Neural cell (in vitro differentiated cells): ENCODE results near the gene POLR2C. TPM values are rescaled to one million over a fixed set of nuclear protein-coding genes. Genes with fewer than 3 reads are reported as not detected.

Source experiments
- H2AFZ ChIP-seq: fragments of 200-600, 300-800 bp; sonication (generic), shearing (Covaris generic); 2 replicates; pipeline ENCODE4 v1.6.0; 2014; ENCODE audit warnings: low read depth, mild to moderate bottlenecking, antibody characterized with exemption, low read length, moderate library complexity
- H3F3A ChIP-seq: fragments of 200-600 bp; shearing (Covaris generic); 2 replicates; pipeline ENCODE4 v1.6.1; 2016; ENCODE audit warnings: mild to moderate bottlenecking, moderate library complexity, mixed read lengths, antibody characterized with exemption, low read length; ENCODE audit not compliant: insufficient read depth, poor library complexity, severe bottlenecking
- H3K27ac ChIP-seq: fragments of 200-600, 300-800 bp; sonication (generic), shearing (Covaris generic); 2 replicates; pipeline ENCODE4 v1.5.1; 2014; ENCODE audit warnings: mild to moderate bottlenecking, low read length, moderate library complexity
- H3K27me3 ChIP-seq: fragments of 300-800, 200-600 bp; sonication (generic), shearing (Covaris generic); 2 replicates; pipeline ENCODE4 v1.6.0; 2014; ENCODE audit warnings: mild to moderate bottlenecking, low read depth, low read length, moderate library complexity; ENCODE audit not compliant: insufficient read depth
- H3K36me3 ChIP-seq: fragments of 300-800, 200-600 bp; sonication (generic), shearing (Covaris generic); 2 replicates; pipeline ENCODE4 v1.5.1; 2014; ENCODE audit warnings: mild to moderate bottlenecking, antibody characterized with exemption, low read length, moderate library complexity; ENCODE audit not compliant: insufficient read depth
- H3K4me2 ChIP-seq: fragments of 300-800, 200-600 bp; sonication (generic), shearing (Covaris generic); 2 replicates; pipeline ENCODE4 v1.6.0; 2014; ENCODE audit warnings: mild to moderate bottlenecking, low read length
- H3K4me3 ChIP-seq: fragments of 300-800, 200-600 bp; sonication (generic), shearing (Covaris generic); 2 replicates; pipeline ENCODE4 v1.5.1; 2014; ENCODE audit warnings: mild to moderate bottlenecking, low read length, moderate library complexity
- H3K79me2 ChIP-seq: fragments of 200-600 bp; shearing (Covaris generic); replicated peaks from 2 replicates; pipeline ENCODE4 v1.6.0; 2014; ENCODE audit warnings: mild to moderate bottlenecking, low read length, moderate library complexity; ENCODE audit not compliant: insufficient read depth
- H3K9ac ChIP-seq: fragments of 300-800, 200-600 bp; sonication (generic), shearing (Covaris generic); 2 replicates; pipeline ENCODE4 v1.6.1; 2016; ENCODE audit warnings: mild to moderate bottlenecking, low read length, mixed read lengths
- H3K9me2 ChIP-seq: fragments of 200-600 bp; shearing (Covaris generic); 2 replicates; pipeline ENCODE4 v1.6.1; 2016; ENCODE audit warnings: mild to moderate bottlenecking, low read length, mixed read lengths; ENCODE audit not compliant: insufficient read depth
- H3K9me3 ChIP-seq: fragments of 200-600, 300-800 bp; sonication (generic), shearing (Covaris generic); 2 replicates; pipeline ENCODE4 v1.6.1; 2016; ENCODE audit warnings: mild to moderate bottlenecking, mixed run types, low read length, moderate library complexity, mixed read lengths
- H4K20me1 ChIP-seq: fragments of 200-600 bp; shearing (Covaris generic); 2 replicates; pipeline ENCODE4 v1.6.1; 2016; ENCODE audit warnings: mild to moderate bottlenecking, mixed run types; ENCODE audit not compliant: insufficient read depth
- CTCF ChIP-seq: fragments of 450-650 bp; IDR thresholded peaks from 2 replicates; pipeline ENCODE4 v1.5.1; 2014; ENCODE audit warnings: antibody characterized with exemption, mild to moderate bottlenecking, moderate library complexity; ENCODE audit not compliant: poor library complexity, severe bottlenecking
- EP300 ChIP-seq: fragments of 450-650 bp; conservative IDR thresholded peaks from 2 replicates; pipeline ENCODE4 v1.6.1; 2014; ENCODE audit warnings: antibody characterized with exemption, mild to moderate bottlenecking, moderate library complexity; ENCODE audit not compliant: poor library complexity, severe bottlenecking
- EZH2 ChIP-seq: fragments of 200-600, 300-800 bp; shearing (Covaris generic), sonication (generic); IDR thresholded peaks from 2 replicates; pipeline ENCODE4 v1.6.1; 2014; ENCODE audit warnings: antibody characterized with exemption, low read length, borderline replicate concordance, mild to moderate bottlenecking; ENCODE audit not compliant: insufficient read depth, poor library complexity, severe bottlenecking
- MXI1 ChIP-seq: fragments of 450-650 bp; conservative IDR thresholded peaks from 2 replicates; pipeline ENCODE4 v1.6.1; 2014; ENCODE audit warnings: antibody characterized with exemption, mild to moderate bottlenecking; ENCODE audit not compliant: poor library complexity, severe bottlenecking
- POLR2AphosphoS5 ChIP-seq: IDR thresholded peaks from 2 replicates; pipeline ENCODE4 v1.6.1; 2012
- RAD21 ChIP-seq: fragments of 450-650 bp; conservative IDR thresholded peaks from 2 replicates; pipeline ENCODE4 v1.6.1; 2014; ENCODE audit warnings: antibody characterized with exemption, mild to moderate bottlenecking, moderate library complexity
- REST ChIP-seq: IDR thresholded peaks from 2 replicates; pipeline ENCODE4 v1.6.1; 2012; ENCODE audit warnings: borderline replicate concordance
- SMC3 ChIP-seq: fragments of 450-650 bp; conservative IDR thresholded peaks from 2 replicates; pipeline ENCODE4 v1.6.1; 2014; ENCODE audit warnings: antibody characterized with exemption, mild to moderate bottlenecking, moderate library complexity; ENCODE audit not compliant: poor library complexity
- TAF1 ChIP-seq: IDR thresholded peaks from 2 replicates; pipeline ENCODE4 v1.6.1; 2012; ENCODE audit warnings: low read depth
- polyA plus RNA-seq: library from polyadenylated mRNA; depleted of rRNA; stranded (reverse); fragments of >200 nt; gene quantifications from 2 replicates; pipeline ENCODE4 v1.2.3, GENCODE V29; 2014

The POLR2C gene
- polyA plus RNA-seq, 1 donor from 2014 or later = 109 TPM

- Histone ChIP-seq H3K4me2 (no peak overlapping the region), H3K4me3 (no peak overlapping the region), H3K27me3 (no peaks in the 10 kb centered on the region), H3K9me2 (no peaks in the 10 kb centered on the region), H3K9ac (no peak overlapping the region), H3K36me3 (no peaks in the 10 kb centered on the region), H4K20me1 (no peaks in the 10 kb centered on the region), H3F3A (no peaks in the 10 kb centered on the region), H2AFZ (no peak overlapping the region), H3K79me2 (no peaks in the 10 kb centered on the region), H3K27ac (no peak overlapping the region), H3K9me3 (no peaks in the 10 kb centered on the region)
- TF ChIP-seq TAF1 (no peak), SMC3 (no peak), EZH2 (no peak), RAD21 (no peak), MXI1 (no peak), POLR2AphosphoS5 (no peak), EP300 (no peak), CTCF (no peak), REST (no peak)
Observed at GRCh38 chr16:57516773-57517172, 54.3 kb downstream of the POLR2C start.

GRCh38 chr16:57517397-57518367 lies 55.2 kb downstream of the POLR2C start:
- no peaks in the 10 kb centered on the region for H3K79me2 ChIP-seq
- H3K9me2 ChIP-seq = no peaks in the 10 kb centered on the region

More at GRCh38 chr16:57517397-57518367, 55.2 kb downstream of the POLR2C start:
- TF ChIP-seq EP300 = no peak
- no peak for TF ChIP-seq RAD21
- no peak for TF ChIP-seq POLR2AphosphoS5
- TF ChIP-seq MXI1 = no peak
- TF ChIP-seq SMC3 = no peak
- TF ChIP-seq EZH2 = no peak
- TF ChIP-seq REST = no peak
- no peak for TF ChIP-seq CTCF
- no peak for TF ChIP-seq TAF1
- H3K9me3 ChIP-seq = no peaks in the 10 kb centered on the region
- no peaks in the 10 kb centered on the region for H3K27me3 ChIP-seq
- H3K36me3 ChIP-seq = no peaks in the 10 kb centered on the region
- H3K27ac ChIP-seq = no peak overlapping the region
- H3K4me2 ChIP-seq = no peak overlapping the region
- H3K4me3 ChIP-seq = no peak overlapping the region
- H3K9ac ChIP-seq = no peak overlapping the region
- no peak overlapping the region for H2AFZ ChIP-seq
- no peaks in the 10 kb centered on the region for H4K20me1 ChIP-seq
- no peaks in the 10 kb centered on the region for H3F3A ChIP-seq
